Mononuclear cell (primary cell): Measurements from ENCODE around the gene DAG1. TPM values are rescaled to one million over a fixed set of nuclear protein-coding genes. Genes with fewer than 3 reads are reported as not detected.

Source experiments
- H3K27me3 ChIP-seq: 2 replicates; pipeline ENCODE4 v1.6.0; 2011; ENCODE audit warnings: low read length, control low read depth; ENCODE audit not compliant: insufficient read depth
- H3K4me1 ChIP-seq: 2 replicates; pipeline ENCODE4 v1.5.1; 2011; ENCODE audit warnings: mild to moderate bottlenecking, low read length, control low read depth; ENCODE audit not compliant: insufficient read depth
- H3K4me3 ChIP-seq: 2 replicates; pipeline ENCODE4 v1.5.1; 2011; ENCODE audit warnings: mild to moderate bottlenecking, low read length, moderate library complexity
- H3K9me3 ChIP-seq: 2 replicates; pipeline ENCODE4 v1.5.1; 2011; ENCODE audit warnings: low read depth, mild to moderate bottlenecking, control low read depth, low read length
- total RNA-seq: library from RNA; depleted of rRNA; stranded (reverse); fragments of >200 nt; gene quantifications from one replicate; pipeline ENCODE4 v1.2.3, GENCODE V29; 2012

Gene DAG1
- total RNA-seq, 1 donor, result 9.4 TPM

- H3K4me1 ChIP-seq, result peaks cover 4% of the 10 kb centered on the region
These were observed 8.5 kb upstream of the DAG1 start for GRCh38 chr3:49461443-49462171.

GRCh38 chr3:49462222-49462621, 7.8 kb upstream of the DAG1 start:
- no peaks in the 10 kb centered on the region for H3K9me3 ChIP-seq

More at GRCh38 chr3:49461443-49462171, 8.5 kb upstream of the DAG1 start:
- Histone ChIP-seq H3K4me3 (no peak overlapping the region), H3K9me3 (no peaks in the 10 kb centered on the region), H3K27me3 (no peaks in the 10 kb centered on the region)

GRCh38 chr3:49465270-49466034, 4.6 kb upstream of the DAG1 start:
- H3K4me3 ChIP-seq, result no peak overlapping the region
- peaks cover 13% of the 10 kb centered on the region for H3K4me1 ChIP-seq
- no peaks in the 10 kb centered on the region for H3K27me3 ChIP-seq
- H3K9me3 ChIP-seq, result no peaks in the 10 kb centered on the region

More at GRCh38 chr3:49462222-49462621, 7.8 kb upstream of the DAG1 start:
- Histone ChIP-seq H3K4me1 (peaks cover 4% of the 10 kb centered on the region), H3K27me3 (no peaks in the 10 kb centered on the region), H3K4me3 (no peak overlapping the region)

DNA sequence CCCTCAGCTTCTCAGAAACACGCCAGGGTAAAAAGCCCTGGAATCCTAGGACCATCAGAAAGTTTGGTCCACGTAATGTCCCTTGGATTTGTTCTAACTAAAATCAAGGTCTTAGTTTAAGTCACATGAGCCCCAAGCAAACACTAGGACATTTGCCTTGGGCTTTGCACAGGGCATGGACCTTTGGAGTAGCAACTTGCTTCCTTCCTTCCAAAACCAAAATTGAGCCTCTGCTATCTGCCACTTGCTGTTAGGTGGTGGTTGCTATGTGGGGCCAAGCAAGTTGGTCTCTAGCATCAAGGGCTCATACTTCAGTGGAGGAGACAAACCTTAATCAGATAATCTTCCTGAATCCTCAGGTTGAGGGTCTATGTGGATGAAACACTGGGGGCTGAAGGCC, 4.0 kb upstream of the DAG1 start:
- H3K4me1 ChIP-seq, result peaks cover 18% of the 10 kb centered on the region
- no peak overlapping the region for H3K4me3 ChIP-seq
- no peaks in the 10 kb centered on the region for H3K27me3 ChIP-seq
- no peaks in the 10 kb centered on the region for H3K9me3 ChIP-seq

DNA sequence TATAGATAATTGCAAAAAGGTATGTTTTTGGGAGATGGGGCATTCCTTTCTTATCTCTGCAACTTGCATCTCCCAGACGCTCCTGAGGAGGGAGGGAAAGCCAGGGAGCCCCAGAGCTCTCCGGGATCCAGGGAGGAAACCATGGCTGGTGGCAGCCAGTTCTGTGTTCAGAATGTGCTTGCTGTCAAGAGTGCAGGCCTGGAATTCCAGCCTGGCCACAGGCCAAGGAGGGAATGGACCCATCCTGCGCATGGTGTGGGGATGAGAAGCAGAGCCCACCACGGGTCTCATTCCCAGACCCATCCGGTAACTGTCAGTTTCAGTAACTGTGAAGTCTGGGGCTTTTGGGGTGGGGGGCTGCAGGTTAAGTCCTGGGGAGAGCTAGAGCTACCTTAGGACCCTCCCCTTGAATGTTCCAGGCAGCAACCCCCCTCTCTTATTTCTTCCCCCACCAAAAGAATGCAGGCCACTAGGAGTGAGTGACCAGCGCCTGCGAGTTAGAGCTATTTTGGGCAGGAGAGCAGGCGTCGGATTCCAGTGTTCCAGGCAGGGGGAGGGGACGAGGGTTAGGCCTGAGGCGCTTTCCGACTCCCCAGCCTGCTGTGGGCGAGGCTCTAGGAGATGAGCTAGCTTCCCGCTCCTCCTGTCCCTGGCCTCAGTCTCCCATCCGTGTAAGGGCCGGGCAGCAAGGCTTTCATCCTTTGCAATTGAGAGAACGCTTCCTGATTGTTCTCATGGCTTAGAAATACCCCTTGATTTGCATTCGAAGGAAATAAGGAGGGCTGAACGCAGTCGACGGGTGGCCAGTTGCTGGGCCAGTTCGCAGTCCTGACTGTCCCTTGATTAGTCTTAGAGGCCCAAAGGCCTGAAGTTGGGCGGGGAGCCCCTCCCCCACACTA, 781 bp upstream of the DAG1 start:
- Histone ChIP-seq H3K9me3 (no peaks in the 10 kb centered on the region), H3K4me3 (peak overlapping the region; percentile 63), H3K4me1 (peaks cover 30% of the 10 kb centered on the region), H3K27me3 (no peaks in the 10 kb centered on the region)

DNA sequence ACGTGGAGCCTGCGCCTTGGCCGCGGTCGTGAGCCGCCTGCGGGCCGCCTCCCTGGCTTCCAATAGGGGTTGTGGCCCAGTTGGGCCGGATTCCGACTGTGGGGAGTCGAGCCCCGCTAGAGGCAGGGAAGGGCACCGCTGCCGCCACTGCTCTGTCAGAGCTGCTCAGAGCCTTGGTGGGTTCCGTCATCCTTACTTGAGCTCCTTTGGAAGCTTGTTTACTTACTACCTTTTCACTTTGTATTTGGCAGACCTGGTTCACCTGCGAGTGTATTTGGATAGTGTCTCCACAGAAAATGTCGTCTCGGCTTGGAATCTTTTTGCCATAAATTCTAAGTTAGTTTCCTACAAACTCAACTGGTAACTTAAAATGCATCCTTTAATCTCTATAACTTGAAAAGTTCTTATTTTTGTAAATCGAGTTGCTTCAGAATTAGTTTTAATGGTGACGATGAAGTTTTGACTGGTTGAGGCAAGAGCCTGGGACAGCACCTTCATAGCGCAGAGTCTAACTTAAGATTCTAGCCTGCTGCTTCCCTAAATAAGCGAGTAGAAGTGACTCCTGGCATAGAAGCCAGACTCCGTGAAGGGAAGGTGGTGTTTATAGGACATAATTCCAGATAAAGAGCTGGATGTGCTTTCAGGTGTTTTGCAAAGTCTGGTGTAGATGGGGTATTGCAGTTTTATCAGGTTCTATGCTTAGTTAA, 800 bp downstream of the DAG1 start:
- Histone ChIP-seq H3K9me3 (no peaks in the 10 kb centered on the region), H3K4me1 (peaks cover 29% of the 10 kb centered on the region), H3K4me3 (peak overlapping the region; percentile 63), H3K27me3 (no peaks in the 10 kb centered on the region)

DNA sequence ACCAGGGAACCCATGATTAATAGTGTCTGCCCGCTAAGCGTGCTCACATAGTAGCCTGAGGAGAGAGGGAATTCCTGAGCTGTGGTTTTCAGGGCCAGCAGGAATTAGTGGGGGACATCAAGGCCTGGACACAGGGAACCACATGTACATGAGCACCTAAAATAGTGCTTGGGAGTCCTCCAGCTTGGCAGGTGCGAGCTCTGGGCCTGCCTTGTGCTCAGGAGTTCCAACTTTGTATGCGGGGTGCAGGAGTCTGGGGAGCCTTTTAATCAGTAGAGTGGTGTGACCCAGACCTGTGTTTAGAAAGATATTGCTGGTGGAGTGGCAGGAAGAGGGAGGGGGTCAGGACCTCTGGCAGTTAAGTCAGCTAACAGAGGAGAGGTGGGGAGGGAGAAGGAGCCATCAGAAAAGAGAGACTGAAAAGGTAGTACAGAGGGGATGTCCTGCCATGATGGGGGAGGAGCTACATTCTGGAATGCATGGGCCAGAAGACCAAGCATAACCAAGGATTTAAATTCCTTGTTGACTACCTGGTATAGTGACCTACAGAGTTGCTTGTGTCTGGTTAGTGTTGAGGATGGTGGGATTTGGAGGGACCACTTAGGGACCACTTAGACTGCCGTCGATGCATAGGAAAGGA, 1.9 kb downstream of the DAG1 start:
- no peaks in the 10 kb centered on the region for H3K9me3 ChIP-seq
- peaks cover 39% of the 10 kb centered on the region for H3K4me1 ChIP-seq
- no peak overlapping the region for H3K4me3 ChIP-seq
- H3K27me3 ChIP-seq, result no peaks in the 10 kb centered on the region

- Histone ChIP-seq H3K9me3 (no peaks in the 10 kb centered on the region), H3K4me1 (peaks cover 21% of the 10 kb centered on the region), H3K27me3 (no peaks in the 10 kb centered on the region), H3K4me3 (no peak overlapping the region)
These were observed 6.5 kb downstream of the DAG1 start for GRCh38 chr3:49476563-49476962.

- H3K27me3 ChIP-seq, result no peaks in the 10 kb centered on the region
- no peaks in the 10 kb centered on the region for H3K4me1 ChIP-seq
- no peak overlapping the region for H3K4me3 ChIP-seq
- H3K9me3 ChIP-seq, result no peaks in the 10 kb centered on the region
These were observed 12.7 kb downstream of the DAG1 start for GRCh38 chr3:49482766-49483165.

- no peaks in the 10 kb centered on the region for H3K9me3 ChIP-seq
- no peak overlapping the region for H3K4me3 ChIP-seq
- no peaks in the 10 kb centered on the region for H3K4me1 ChIP-seq
- no peaks in the 10 kb centered on the region for H3K27me3 ChIP-seq
These were observed 14.4 kb downstream of the DAG1 start for GRCh38 chr3:49484471-49484870.

- H3K4me3 ChIP-seq, result no peak overlapping the region
- no peaks in the 10 kb centered on the region for H3K27me3 ChIP-seq
- H3K9me3 ChIP-seq, result no peaks in the 10 kb centered on the region
- no peaks in the 10 kb centered on the region for H3K4me1 ChIP-seq
These were observed 19.2 kb downstream of the DAG1 start for GRCh38 chr3:49489247-49489646.

- Histone ChIP-seq H3K9me3 (no peaks in the 10 kb centered on the region), H3K4me1 (peaks cover 8% of the 10 kb centered on the region), H3K4me3 (no peak overlapping the region), H3K27me3 (no peaks in the 10 kb centered on the region)
These were observed 22.9 kb downstream of the DAG1 start for GRCh38 chr3:49492969-49493368.

- Histone ChIP-seq H3K4me1 (peaks cover 8% of the 10 kb centered on the region), H3K4me3 (no peak overlapping the region), H3K27me3 (no peaks in the 10 kb centered on the region), H3K9me3 (no peaks in the 10 kb centered on the region)
These were observed 23.8 kb downstream of the DAG1 start for GRCh38 chr3:49493901-49494300.

DNA sequence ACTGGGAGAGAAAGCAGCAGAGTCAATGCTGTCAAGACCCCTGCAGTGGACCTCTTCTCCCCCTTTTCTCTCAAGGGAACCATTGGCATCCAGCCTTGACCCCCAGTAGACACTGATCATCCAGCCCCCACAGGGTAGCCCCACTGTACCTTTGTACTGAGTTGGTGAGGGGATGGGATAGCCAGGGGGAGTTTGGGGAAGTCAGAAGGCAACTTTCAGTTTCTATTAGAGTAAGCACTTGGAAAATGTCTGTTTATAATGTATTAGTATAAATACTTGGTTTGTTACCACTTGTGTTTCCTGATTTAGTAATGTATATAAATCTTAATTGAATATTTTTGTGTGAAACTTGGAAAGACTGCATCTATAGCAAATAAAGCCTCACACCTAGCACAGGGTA, 25.0 kb downstream of the DAG1 start:
- peaks cover 8% of the 10 kb centered on the region for H3K4me1 ChIP-seq
- H3K9me3 ChIP-seq, result no peaks in the 10 kb centered on the region
- H3K4me3 ChIP-seq, result no peak overlapping the region
- no peaks in the 10 kb centered on the region for H3K27me3 ChIP-seq
